DMS153 treated with DMSO at 0.1 percent for 48 hours (cell line): ENCODE measurements around the gene SERPINA9.
A peak's percentile ranks its signal among the peaks of the same experiment; 100 is the strongest.
"Not testable (repeated sequence)": the region's sequence is repeated elsewhere in the genome, so short reads cannot be mapped to it uniquely, and the experiment has no call there.

Experiments
- DNase-seq: peaks from one replicate; lab custom pipeline; 2025; ENCODE audit not compliant: unreplicated experiment; lab: John Stamatoyannopoulos, UW

SERPINA9 gene

GRCh38 chr14:94489336-94489735 is 13.3 kb upstream of the SERPINA9 start:
- no peak for DNase-seq

DNA sequence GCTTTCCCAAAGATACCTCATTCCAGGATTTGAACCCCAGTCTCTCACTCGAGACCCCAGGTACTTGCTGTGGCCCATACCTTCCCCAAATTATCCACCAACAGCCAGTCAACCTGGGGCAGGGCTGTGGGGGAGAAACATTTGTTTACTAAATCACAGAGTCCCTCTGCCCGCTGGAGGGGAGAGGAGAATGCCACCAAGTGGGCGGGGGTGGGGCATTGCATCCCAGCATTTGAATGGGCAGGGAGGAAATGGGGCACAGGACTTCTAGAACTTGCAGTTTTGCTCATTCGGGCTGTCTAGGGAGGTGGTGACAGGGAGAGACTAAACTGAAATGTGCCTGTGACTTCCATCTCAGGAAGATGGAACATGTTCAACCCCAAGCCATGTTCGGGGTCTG is 10.9 kb upstream of the SERPINA9 start:
- DNase-seq: no peak

DNA sequence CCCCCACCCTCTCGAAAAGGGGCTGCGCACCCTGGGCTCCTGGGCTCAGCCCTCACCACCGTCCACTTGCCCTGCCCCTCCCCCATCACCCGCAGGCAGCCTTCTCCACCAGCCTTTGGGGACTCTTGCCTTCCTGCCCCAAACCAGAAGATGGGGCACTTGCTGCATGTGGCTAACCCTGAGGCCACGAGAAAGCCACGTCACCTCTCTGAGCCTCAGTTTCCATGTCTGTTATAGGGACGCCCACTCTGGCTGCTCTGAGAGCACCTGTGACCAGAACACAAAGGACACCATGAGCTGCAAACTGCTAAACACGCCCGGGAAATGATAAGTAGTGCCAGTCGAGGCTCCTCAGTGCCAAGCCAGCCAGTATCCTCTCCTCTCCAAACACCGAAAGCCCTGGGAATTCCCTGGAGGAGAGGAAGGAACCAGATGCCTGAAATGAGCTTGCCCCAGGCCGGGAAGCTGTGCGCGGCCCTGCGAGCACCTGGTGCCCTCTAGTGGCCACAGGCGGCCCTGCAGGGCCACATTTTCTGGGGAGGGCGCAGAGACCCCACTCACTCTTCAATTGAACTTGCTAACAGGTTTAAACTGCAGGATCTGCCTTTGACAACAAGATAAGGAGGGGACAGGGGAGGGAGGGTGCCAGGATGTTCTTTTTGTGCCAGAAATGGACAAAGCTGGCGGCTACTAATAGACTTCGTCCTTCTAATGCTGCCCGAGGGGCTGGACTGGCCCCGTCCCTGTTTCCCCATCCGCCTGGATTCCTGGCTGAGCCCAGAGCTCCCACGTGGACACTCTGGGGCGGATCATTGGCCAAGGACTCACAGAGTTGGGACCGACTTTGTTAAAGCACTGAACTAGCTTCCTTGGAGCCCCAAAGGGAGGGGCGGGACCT is 10.2 kb upstream of the SERPINA9 start:
- DNase-seq: peak; percentile 26

GRCh38 chr14:94484481-94484880 is 8.5 kb upstream of the SERPINA9 start:
- DNase-seq: no peak

- no peak for DNase-seq
Measured at GRCh38 chr14:94483729-94484275, 7.8 kb upstream of the SERPINA9 start.

- no peak for DNase-seq
Measured at GRCh38 chr14:94483071-94483451, 7.1 kb upstream of the SERPINA9 start.

GRCh38 chr14:94482132-94483070 is 6.4 kb upstream of the SERPINA9 start:
- not testable (repeated sequence) for DNase-seq

- no peak for DNase-seq
Measured at GRCh38 chr14:94481468-94482131, 5.6 kb upstream of the SERPINA9 start.

DNA sequence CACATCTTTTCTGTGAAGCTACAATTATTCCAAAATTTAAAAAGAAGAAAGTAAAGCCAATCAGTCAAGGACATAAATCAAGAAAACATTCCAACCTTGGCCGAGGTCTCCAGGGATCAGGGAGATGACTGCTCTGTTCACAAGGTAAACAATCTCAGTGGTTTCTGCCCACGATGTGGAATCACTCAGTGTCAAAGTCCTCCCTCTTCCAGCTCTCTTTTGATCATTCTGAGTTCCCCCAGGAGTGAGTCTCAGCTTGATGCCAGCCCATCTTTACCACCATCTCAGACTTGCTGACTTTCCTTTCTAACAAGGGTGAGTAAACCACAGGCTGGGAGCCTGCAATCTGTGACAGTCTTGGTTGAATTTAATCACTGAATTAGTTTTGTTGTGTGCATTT is 4.8 kb upstream of the SERPINA9 start:
- DNase-seq: no peak

- no peak for DNase-seq
Measured at GRCh38 chr14:94478420-94478819, 2.4 kb upstream of the SERPINA9 start.

- DNase-seq: no peak
Measured at GRCh38 chr14:94474581-94475031, 1.4 kb downstream of the SERPINA9 start.

- no peak for DNase-seq
Measured at GRCh38 chr14:94473666-94474410, 2.2 kb downstream of the SERPINA9 start.

DNA sequence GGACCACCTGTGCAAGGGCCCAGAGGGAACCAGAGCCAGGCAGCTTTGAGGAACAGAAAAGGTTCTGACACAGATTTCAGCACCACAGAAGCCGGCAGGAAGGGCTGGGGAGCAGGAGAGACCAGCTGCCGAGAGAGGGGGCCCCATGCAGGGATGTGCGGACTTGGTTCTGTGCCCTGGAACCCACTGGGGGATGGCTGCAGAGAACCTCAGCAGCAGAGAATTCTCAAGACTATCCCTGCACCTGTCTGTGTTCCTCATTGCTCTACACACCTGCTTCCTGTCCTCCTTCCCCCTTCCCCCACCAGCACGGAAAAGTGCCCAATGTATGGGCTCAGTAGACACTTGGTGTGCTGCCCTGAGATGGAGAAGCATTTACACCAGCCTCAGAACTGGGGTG is 3.2 kb downstream of the SERPINA9 start:
- no peak for DNase-seq

DNA sequence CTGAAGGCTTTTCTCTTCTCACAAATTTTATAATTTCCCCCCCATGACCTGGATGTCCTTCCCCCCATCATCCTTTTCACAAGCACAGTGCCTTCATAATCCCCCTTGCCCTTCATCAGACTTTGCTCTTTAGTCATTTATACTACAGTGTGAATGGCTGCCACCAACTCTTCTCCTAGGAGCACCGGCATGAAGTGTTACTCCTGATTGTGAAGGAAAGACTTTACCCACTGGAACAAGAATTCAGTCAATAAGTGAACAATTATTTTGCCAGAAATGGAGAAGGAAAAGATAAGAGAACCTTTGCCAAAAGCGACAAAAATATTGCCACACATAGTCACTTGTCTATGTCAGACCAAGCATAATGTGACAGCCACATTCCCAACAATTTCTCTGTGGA is 5.0 kb downstream of the SERPINA9 start:
- no peak for DNase-seq

DNA sequence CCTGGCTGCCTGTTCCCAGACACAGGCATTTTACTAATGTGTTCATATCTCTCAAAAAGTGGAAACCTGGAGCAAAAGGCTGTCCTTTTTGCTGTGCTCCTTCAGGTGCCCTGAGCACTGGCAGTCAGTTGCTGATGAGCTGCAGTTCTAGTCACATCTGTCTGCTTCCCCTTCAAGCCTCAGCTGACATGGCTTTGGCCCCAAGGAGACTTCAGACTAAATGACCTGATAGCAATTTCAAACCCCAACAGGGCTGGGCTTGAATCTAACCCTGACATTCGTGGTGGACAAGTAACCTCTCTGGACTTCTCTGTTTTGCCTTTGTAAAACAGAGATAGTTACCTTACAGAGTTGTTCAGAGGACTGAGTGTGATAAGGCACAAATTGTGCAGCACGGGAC is 5.7 kb downstream of the SERPINA9 start:
- no peak for DNase-seq

DNA sequence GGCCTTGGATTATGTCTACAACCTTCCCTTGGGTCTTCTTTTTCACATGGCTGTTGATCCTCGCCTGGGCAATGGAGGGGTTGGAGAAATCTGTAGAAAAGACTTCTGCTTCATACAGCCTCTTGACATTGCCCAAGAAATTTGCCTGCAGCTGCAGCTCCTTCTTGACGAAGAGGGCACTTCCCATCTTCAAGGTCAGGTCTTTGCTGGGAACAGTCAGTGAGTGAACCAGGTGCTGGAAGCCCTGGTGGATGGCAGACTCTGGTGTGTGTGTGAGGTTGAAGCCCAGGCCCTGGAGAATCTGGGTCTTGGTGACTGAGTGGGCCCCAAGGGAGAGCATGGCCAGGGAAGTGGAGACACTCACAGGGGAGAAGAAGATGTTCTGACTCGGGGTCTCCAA is 6.7 kb downstream of the SERPINA9 start:
- DNase-seq: no peak

DNA sequence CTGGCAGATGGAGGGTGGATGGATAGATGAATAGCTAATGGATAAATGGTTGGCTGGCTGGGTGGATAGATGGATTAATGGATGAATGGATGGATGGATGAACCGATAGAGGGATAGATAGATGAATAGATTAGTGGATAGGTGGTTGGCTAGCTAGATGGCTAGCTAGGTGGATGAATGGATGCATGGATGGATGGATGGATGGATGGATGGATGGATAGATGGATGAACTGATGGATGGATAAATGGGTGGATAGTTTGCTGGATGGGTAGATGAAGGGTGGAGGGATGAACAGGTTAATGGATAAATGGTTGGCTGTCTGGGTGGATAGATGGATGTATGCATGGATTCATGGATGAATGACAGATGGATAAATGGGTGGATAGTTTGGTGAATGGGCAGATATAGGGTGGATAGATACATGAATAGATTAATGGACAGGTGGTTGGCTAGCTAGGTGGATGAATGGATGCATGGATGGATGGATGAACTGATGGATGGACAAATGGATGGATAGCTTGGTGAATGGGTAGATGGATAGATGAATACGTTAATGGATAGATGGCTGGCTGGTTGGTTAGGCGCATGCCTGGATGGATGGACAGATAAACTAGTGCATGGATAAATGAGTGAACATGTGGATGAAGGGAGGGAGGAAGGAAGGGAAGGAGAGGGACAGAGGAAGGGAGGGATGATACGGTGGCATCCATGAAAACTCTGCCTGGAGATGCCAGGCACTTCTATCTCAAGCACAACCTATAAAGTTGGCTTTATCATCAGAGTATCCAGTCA is 8.1 kb downstream of the SERPINA9 start:
- DNase-seq: no peak

- no peak for DNase-seq
Measured at GRCh38 chr14:94466706-94467370, 9.2 kb downstream of the SERPINA9 start.

DNA sequence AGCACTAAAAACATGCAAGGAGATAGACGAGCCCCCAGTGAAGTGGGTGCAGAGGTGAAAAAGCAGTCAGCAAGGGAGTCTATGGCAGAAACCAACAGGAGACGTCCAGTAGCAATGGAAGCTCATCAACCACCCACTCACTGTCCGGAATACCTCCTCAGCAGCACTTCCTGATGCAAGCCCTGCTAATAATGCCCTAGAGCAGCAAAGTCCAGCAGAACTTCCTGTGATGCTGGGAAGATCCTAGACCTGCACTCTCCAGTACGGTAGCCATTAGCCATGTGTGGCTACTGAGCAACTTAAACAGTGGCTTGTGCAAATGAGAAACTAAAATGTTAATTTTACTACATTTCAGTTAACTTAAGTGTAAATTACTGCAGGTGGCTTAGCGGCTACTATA is 11.0 kb downstream of the SERPINA9 start:
- DNase-seq: no peak
